NOMO-1 treated with dmso at 0.1 percent for 144 hours (cell line): ENCODE data around the gene MND1.

ENCODE experiments used
- DNase-seq: peaks from one replicate; lab custom pipeline; 2025; ENCODE audit not compliant: unreplicated experiment; lab: John Stamatoyannopoulos, UW

MND1 gene

GRCh38 chr4:153346031-153346430, 1.5 kb downstream of the MND1 start:
- no peak for DNase-seq

GRCh38 chr4:153346563-153346962, 2.1 kb downstream of the MND1 start:
- no peak for DNase-seq

- DNase-seq = no peak
Measured at GRCh38 chr4:153347117-153347516, 2.6 kb downstream of the MND1 start.

- DNase-seq = no peak
Measured at GRCh38 chr4:153348006-153348405, 3.5 kb downstream of the MND1 start.

GRCh38 chr4:153349206-153349805, 4.8 kb downstream of the MND1 start:
- DNase-seq = no peak

- DNase-seq = no peak
Measured at GRCh38 chr4:153362184-153362583, 17.7 kb downstream of the MND1 start.

GRCh38 chr4:153364061-153364460, 19.6 kb downstream of the MND1 start:
- DNase-seq = no peak

- DNase-seq = no peak
Measured at GRCh38 chr4:153365003-153365402, 20.5 kb downstream of the MND1 start.

GRCh38 chr4:153366486-153366885, 22.0 kb downstream of the MND1 start:
- DNase-seq = no peak

- no peak for DNase-seq
Measured at GRCh38 chr4:153367092-153367491, 22.6 kb downstream of the MND1 start.

- no peak for DNase-seq
Measured at GRCh38 chr4:153369021-153369420, 24.5 kb downstream of the MND1 start.

- no peak for DNase-seq
Measured at GRCh38 chr4:153371701-153372234, 27.3 kb downstream of the MND1 start.

- no peak for DNase-seq
Measured at GRCh38 chr4:153372967-153373562, 28.6 kb downstream of the MND1 start.

GRCh38 chr4:153374442-153374841, 30.0 kb downstream of the MND1 start:
- DNase-seq = no peak

GRCh38 chr4:153375303-153375702, 30.8 kb downstream of the MND1 start:
- no peak for DNase-seq

- DNase-seq = no peak
Measured at GRCh38 chr4:153383131-153383530, 38.6 kb downstream of the MND1 start.

- DNase-seq = no peak
Measured at GRCh38 chr4:153384160-153384559, 39.7 kb downstream of the MND1 start.

GRCh38 chr4:153385784-153386183, 41.3 kb downstream of the MND1 start:
- DNase-seq = no peak

GRCh38 chr4:153387981-153388380, 43.5 kb downstream of the MND1 start:
- DNase-seq = no peak

- no peak for DNase-seq
Measured at GRCh38 chr4:153393397-153393796, 48.9 kb downstream of the MND1 start.

- no peak for DNase-seq
Measured at GRCh38 chr4:153394945-153395344, 50.5 kb downstream of the MND1 start.

- DNase-seq = no peak
Measured at GRCh38 chr4:153398713-153399112, 54.2 kb downstream of the MND1 start.

- DNase-seq = no peak
Measured at GRCh38 chr4:153399358-153399757, 54.9 kb downstream of the MND1 start.
